Measurements from ENCODE around the gene MPPED1.

The MPPED1 gene

GRCh38 chr22:43550024-43550620, 138.3 kb downstream of the MPPED1 start:
- no peak for DNase-seq

DNA sequence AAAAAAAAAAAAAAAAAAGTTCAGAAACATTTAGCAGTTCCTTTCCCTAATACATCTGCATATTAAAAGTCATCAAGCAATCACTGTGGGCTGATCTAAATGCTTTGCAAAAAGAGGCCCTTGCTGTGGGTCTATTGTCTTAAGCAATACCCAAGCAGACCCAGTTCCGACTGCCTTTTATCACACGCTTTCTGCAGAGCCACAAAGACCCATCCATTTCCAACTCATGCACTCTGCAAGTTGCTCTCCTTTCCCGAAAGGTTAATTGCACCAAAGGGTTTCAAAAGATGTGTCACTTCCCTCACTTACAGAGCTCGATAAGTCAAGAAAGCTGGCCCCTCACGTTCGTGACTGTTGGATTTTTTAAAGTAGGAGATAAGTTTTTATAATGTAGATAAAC, 138.9 kb downstream of the MPPED1 start:
- DNase-seq: no peak

DNA sequence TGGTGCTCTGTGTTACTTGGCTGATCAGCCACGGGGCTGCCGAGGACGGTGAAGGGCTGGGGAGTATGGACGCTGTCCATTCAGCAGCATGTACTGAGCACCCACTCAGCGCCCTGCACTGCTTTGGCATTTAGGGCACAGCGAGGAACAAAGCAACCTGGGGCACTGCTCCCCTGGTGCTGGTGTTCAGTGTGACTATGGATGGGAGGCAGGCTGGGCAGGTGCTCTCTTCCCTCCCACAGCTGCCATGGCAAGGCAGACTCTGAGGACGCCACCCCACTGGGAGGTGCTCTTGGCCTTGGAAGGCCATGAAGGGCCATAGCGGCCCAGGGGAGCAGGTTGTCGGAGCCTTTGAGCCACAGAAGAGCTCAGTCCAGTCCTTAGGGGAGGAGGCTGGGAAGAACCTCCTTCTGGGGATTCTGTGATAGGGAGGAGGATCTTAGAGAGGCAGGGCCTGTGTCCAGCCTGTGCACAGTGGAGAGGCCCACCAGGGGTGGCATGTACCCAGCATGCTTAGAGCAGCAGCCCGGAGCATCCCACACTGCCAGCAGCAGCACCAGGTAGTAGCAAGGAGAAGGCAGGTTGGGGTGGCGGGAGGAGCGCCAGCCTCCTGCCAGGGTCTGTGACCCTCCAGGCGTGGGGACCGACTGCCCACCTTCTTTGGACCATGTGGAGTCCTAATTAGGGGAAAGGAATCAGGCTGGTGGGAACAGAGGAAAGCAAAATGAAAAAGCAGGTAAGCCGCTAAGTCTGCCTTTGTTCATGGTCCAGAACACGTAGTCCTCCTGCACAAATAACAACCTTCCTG, 141.8 kb downstream of the MPPED1 start:
- DNase-seq: no peak

GRCh38 chr22:43554259-43554636, 142.4 kb downstream of the MPPED1 start:
- no peak for DNase-seq

GRCh38 chr22:43554694-43555365, 143.0 kb downstream of the MPPED1 start:
- DNase-seq: no peak

DNA sequence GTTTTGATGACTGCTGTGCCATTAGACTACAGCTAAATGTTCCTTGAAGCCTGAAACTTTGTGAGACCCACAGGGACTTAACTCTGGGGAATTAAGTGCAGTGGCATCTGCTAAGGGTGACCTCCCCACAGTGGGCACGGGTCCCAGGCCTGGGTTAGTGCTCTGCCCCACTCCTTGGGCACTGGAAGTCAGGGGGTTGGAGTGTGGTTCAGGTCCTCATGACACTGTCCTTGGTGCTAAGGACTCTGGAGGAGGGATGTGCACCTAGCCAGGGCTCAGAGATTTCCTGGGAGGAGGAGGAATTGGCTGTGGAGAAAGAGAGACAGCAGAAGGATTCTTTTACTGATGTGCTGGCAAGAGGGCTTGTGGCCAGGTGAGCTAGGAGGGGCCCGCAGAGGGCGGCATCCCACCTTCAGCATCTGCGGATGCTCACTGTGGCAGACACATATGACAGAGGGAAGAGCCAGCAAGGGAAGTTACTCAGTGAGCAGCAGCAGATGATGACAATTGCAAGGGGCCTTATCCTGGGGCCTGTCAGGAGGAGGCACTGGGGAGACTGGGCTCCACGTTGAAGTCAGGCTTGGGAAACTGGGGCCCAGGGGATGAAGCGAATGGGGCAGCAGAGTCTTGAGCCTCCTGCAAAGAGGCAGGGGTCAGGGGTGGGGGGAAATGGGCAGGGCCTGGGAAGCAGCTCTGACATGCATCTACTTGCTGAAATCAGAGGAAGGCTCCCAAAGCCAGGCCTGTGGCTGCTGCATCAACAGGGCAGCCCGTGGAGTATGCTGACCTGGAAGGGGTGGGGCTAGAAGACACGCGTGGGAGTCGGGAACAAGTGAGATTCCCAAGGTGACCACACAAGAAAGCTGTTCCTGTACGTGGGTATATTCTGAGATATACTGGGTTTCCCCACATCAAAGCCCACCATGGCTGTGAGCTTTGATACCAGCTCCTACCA, 144.0 kb downstream of the MPPED1 start:
- DNase-seq: no peak

Data from KG1 (cell line).